Measurements from ENCODE around the gene PLA2G1B.

PLA2G1B gene

DNA sequence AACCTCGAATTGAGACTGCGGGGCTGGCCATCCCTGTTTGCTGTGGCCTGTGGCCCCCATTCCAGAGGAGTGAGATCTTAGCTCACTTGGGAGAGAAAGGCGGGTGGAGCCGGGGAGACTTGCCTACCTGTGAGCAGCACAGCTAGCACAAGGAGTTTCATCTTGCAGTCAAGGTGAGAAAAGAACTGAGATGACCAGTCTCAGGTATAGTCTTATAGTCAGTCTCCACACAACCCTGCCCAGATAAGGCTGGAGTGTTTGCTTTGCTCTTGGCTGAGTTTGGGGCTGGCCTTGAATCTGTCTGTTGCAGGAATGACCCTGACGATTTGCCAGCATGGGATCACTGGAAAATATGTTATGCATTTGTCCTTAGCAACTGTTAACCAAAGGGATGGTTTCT, at the start of gene PLA2G1B:
TSS of gene PLA2G1B (minus strand) at position 187 of the 400 bp plus-strand sequence. CDS start at position 161, 26 bp downstream.
- no peak within 1 kb of the TSS for H3K27ac ChIP-seq

GRCh38 chr12:120376934-120377572, 49.5 kb upstream of the PLA2G1B start:
- TF ChIP-seq ZFX (IDR thresholded peaks at IDR 0.05; ENCODE audit: borderline replicate concordance): no peak
- TF ChIP-seq CTCF (IDR thresholded peaks at IDR 0.05): no peak
- H3K27ac ChIP-seq: no peak overlapping the region

More for the DNA sequence above, at the start of gene PLA2G1B:
- TF ChIP-seq CTCF (IDR thresholded peaks at IDR 0.05) (no peak), ZFX (IDR thresholded peaks at IDR 0.05; ENCODE audit: borderline replicate concordance) (no peak)

DNA sequence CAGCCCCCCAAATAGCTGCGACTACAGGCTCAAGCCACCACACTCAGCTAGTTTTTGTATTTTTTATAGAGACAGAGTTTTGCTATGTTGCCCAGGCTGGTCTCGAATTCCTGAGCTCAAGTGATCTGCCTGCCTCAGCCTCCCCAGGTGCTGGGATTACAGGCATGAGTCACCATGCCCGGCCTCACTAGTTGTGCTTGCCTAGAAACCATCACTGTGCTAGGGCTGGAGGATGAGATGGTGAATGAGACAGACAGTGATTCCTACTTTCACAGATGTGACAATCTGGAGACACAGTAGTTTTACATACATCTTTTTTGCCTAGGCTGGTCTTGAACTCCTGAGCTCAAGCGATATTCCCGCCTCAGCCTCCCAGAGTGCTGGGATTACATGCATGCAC, 48.8 kb upstream of the PLA2G1B start:
- H3K27ac ChIP-seq: no peak overlapping the region
- no peak for TF ChIP-seq CTCF (IDR thresholded peaks at IDR 0.05)
- no peak for TF ChIP-seq ZFX (IDR thresholded peaks at IDR 0.05; ENCODE audit: borderline replicate concordance)

GRCh38 chr12:120376009-120376408, 48.4 kb upstream of the PLA2G1B start:
- no peak for TF ChIP-seq ZFX (IDR thresholded peaks at IDR 0.05; ENCODE audit: borderline replicate concordance)
- no peak for TF ChIP-seq CTCF (IDR thresholded peaks at IDR 0.05)
- H3K27ac ChIP-seq: no peak overlapping the region

GRCh38 chr12:120373683-120374082, 46.1 kb upstream of the PLA2G1B start:
- no peak overlapping the region for H3K27ac ChIP-seq
- TF ChIP-seq CTCF (IDR thresholded peaks at IDR 0.05): no peak
- no peak for TF ChIP-seq ZFX (IDR thresholded peaks at IDR 0.05; ENCODE audit: borderline replicate concordance)

DNA sequence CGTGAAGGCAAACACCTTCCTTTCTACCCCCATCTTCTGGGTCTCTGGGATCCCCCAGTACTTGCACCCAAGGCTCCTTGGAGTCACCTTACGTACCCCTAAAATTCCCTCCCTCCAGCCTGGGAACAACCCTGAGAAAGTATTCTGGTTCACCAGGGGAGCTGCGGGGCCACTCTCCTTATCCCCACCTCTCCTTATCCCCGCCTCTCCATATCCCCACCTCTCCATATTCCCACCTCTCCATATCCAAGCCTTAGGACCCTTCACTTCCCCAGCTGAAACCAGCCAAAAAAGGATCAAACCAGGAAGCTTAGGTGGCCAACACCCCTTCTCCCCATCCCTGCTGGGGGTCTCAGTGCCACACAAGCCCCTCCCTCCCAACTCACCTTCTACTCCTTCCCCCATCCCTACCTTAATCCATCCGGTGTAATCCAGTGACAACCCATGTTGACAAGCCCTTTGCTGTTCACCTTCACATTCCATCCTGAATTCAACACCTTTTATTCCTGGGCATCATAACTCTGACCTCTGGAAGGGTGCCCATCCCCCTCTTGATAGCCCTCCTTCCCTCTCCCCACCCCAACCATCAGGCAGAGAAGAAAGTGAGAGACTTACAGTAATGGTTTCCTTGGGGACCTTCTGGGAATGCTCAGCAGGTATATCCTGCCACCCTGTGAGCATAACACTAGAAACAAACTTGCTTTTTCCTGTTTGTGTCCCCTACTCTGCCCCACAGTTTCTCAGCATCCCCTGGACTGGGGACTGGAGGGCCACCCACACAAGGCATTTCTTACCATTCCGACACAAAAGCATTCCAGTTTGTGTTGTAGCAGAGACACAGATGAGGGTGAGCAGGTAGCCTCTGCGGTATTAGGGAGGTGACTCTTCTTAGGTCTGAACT, 43.0 kb upstream of the PLA2G1B start:
- TF ChIP-seq ZFX (IDR thresholded peaks at IDR 0.05; ENCODE audit: borderline replicate concordance): no peak
- TF ChIP-seq CTCF (IDR thresholded peaks at IDR 0.05): no peak
- H3K27ac ChIP-seq: no peak overlapping the region

Measured in 22Rv1 (cell line).